Loucy (cell line): Measurements from ENCODE around the gene ZNF865.

Source experiments
- EZH2phosphoT487 ChIP-seq: fragments of 200-600 bp; IDR thresholded peaks from 2 replicates; pipeline ENCODE4 v1.6.1; 2018; ENCODE audit warnings: antibody characterized with exemption, mild to moderate bottlenecking, moderate library complexity, borderline replicate concordance
- TF ChIP-seq, protein P1 (sequence below): fragments of 200-600 bp; sonication (generic); conservative IDR thresholded peaks from 2 replicates; pipeline ENCODE4 v1.5.1; 2014; ENCODE audit warnings: mild to moderate bottlenecking, antibody characterized with exemption, low read length

DNA sequence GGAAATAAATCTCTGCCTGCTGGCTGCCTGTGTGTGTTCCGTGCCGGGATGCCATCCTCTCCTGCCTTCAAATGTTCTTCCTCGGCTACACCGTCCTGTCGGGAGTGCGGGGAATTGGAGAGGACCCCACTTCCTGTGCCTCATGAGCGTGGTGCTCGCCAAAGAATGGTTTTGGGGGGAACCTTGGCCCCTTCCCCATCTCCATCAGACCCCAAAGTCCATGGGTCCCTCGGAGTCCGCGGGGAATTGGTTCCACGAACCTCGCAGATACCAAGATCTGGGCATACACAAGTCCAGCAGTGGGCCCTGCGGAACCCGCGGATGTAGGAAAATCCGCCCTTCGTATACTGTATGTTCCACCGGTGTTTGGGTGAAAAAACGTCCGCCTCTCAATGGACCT is 2.3 kb upstream of the ZNF865 start:
- TF ChIP-seq, protein P1, sequence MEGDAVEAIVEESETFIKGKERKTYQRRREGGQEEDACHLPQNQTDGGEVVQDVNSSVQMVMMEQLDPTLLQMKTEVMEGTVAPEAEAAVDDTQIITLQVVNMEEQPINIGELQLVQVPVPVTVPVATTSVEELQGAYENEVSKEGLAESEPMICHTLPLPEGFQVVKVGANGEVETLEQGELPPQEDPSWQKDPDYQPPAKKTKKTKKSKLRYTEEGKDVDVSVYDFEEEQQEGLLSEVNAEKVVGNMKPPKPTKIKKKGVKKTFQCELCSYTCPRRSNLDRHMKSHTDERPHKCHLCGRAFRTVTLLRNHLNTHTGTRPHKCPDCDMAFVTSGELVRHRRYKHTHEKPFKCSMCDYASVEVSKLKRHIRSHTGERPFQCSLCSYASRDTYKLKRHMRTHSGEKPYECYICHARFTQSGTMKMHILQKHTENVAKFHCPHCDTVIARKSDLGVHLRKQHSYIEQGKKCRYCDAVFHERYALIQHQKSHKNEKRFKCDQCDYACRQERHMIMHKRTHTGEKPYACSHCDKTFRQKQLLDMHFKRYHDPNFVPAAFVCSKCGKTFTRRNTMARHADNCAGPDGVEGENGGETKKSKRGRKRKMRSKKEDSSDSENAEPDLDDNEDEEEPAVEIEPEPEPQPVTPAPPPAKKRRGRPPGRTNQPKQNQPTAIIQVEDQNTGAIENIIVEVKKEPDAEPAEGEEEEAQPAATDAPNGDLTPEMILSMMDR = no peak
- no peak for TF ChIP-seq EZH2phosphoT487
